WERI-Rb-1 (cell line): ENCODE data around the gene IFIT5.
A peak's percentile ranks its signal among the peaks of the same experiment; 100 is the strongest.

Experiments
- DNase-seq: peaks from one replicate; pipeline ENCODE4 v3.0.0-alpha.2; 2020
- H3K27ac ChIP-seq: fragments of 250-450 bp; sonication (Bioruptor Pico); 2 replicates; pipeline ENCODE4 v1.5.1; 2020; ENCODE audit warnings: mild to moderate bottlenecking, moderate library complexity
- H3K27me3 ChIP-seq: fragments of 250-450 bp; sonication (Bioruptor Pico); 2 replicates; pipeline ENCODE4 v1.5.1; 2021; ENCODE audit warnings: mild to moderate bottlenecking, low read depth, moderate library complexity; ENCODE audit not compliant: insufficient read depth, severe bottlenecking
- H3K36me3 ChIP-seq: fragments of 250-450 bp; sonication (Bioruptor Pico); 2 replicates; pipeline ENCODE4 v1.5.1; 2020; ENCODE audit warnings: mild to moderate bottlenecking, moderate library complexity
- H3K4me3 ChIP-seq: 2 replicates; pipeline ENCODE4 v1.5.1; 2011; ENCODE audit warnings: low read depth, mild to moderate bottlenecking, control low read depth, low read length
- H3K9me3 ChIP-seq: fragments of 250-450 bp; sonication (Bioruptor Pico); 2 replicates; pipeline ENCODE4 v1.5.1; 2021; ENCODE audit warnings: mild to moderate bottlenecking, moderate library complexity; ENCODE audit not compliant: severe bottlenecking
- CTCF ChIP-seq: IDR thresholded peaks from 2 replicates; pipeline ENCODE4 v1.5.1; 2011; ENCODE audit warnings: low read depth, mild to moderate bottlenecking, control low read depth, inconsistent platforms, low read length

The IFIT5 gene

GRCh38 chr10:89391907-89392756, 22.2 kb upstream of the IFIT5 start, which contains the start of gene IFIT1:
Gene IFIT1 (plus strand): TSS chr10:89392623. CDS start chr10:89392713, 90 bp downstream.
- no peak for TF ChIP-seq CTCF
- Histone ChIP-seq H3K4me3 (peak within 1 kb of the TSS; percentile 35), H3K36me3 (no peaks in the 10 kb centered on the region), H3K9me3 (no peaks in the 10 kb centered on the region), H3K27me3 (no peaks in the 10 kb centered on the region), H3K27ac (no peak within 1 kb of the TSS)
- no peak for DNase-seq

- no peaks in the 10 kb centered on the region for H3K9me3 ChIP-seq
- no peak overlapping the region for H3K4me3 ChIP-seq
- no peak for TF ChIP-seq CTCF
- no peaks in the 10 kb centered on the region for H3K36me3 ChIP-seq
- no peak overlapping the region for H3K27ac ChIP-seq
- no peaks in the 10 kb centered on the region for H3K27me3 ChIP-seq
- no peak for DNase-seq
Observed at GRCh38 chr10:89392974-89393373, 21.4 kb upstream of the IFIT5 start.

GRCh38 chr10:89393898-89394297, 20.5 kb upstream of the IFIT5 start:
- Histone ChIP-seq H3K36me3 (no peaks in the 10 kb centered on the region), H3K27me3 (no peaks in the 10 kb centered on the region), H3K9me3 (no peaks in the 10 kb centered on the region), H3K27ac (no peak overlapping the region), H3K4me3 (no peak overlapping the region)
- DNase-seq = no peak
- TF ChIP-seq CTCF = no peak

- no peak for DNase-seq
- no peaks in the 10 kb centered on the region for H3K27me3 ChIP-seq
- H3K9me3 ChIP-seq = no peaks in the 10 kb centered on the region
- TF ChIP-seq CTCF = no peak
- H3K36me3 ChIP-seq = no peaks in the 10 kb centered on the region
- H3K4me3 ChIP-seq = no peak overlapping the region
- no peak overlapping the region for H3K27ac ChIP-seq
Observed at GRCh38 chr10:89395141-89395540, 19.2 kb upstream of the IFIT5 start.

- H3K27me3 ChIP-seq = no peaks in the 10 kb centered on the region
- no peaks in the 10 kb centered on the region for H3K36me3 ChIP-seq
- no peak for DNase-seq
- no peaks in the 10 kb centered on the region for H3K9me3 ChIP-seq
- no peak overlapping the region for H3K27ac ChIP-seq
- H3K4me3 ChIP-seq = no peak overlapping the region
- no peak for TF ChIP-seq CTCF
Observed at GRCh38 chr10:89398003-89398749, 16.2 kb upstream of the IFIT5 start.
